Spinal cord (tissue), 10 donors: ENCODE data around the gene MAP1B. TPM values are rescaled to one million over a fixed set of nuclear protein-coding genes. Genes with fewer than 3 reads are reported as not detected.
A peak's percentile ranks its signal among the peaks of the same experiment; 100 is the strongest.

Experiments
- DNase-seq, 6 donors: peaks; one replicate each; pipeline versions ENCODE4 v3.0.0 to v3.0.0-alpha.2; 2013 to 2015; ENCODE audit warnings: low spot score in 6 of 6, low read depth in 4 of 6
- H3K27ac ChIP-seq: one replicate; pipeline ENCODE4 v1.5.1; 2013; ENCODE audit warnings: low read depth, low read length, control low read depth
- H3K27me3 ChIP-seq: one replicate; pipeline ENCODE4 v1.6.1; 2013; ENCODE audit warnings: low read length; ENCODE audit not compliant: control insufficient read depth, insufficient read depth
- H3K36me3 ChIP-seq: one replicate; pipeline ENCODE4 v1.6.1; 2013; ENCODE audit warnings: low read length; ENCODE audit not compliant: control insufficient read depth, insufficient read depth
- H3K4me1 ChIP-seq: one replicate; pipeline ENCODE4 v1.6.1; 2013; ENCODE audit warnings: low read length; ENCODE audit not compliant: control insufficient read depth, insufficient read depth
- H3K4me3 ChIP-seq: one replicate; pipeline ENCODE4 v1.5.1; 2013; ENCODE audit warnings: low read depth, low read length, control low read depth
- H3K9me3 ChIP-seq: one replicate; pipeline ENCODE4 v1.6.1; 2013; ENCODE audit warnings: low read length; ENCODE audit not compliant: control insufficient read depth, insufficient read depth
- WGBS: methylation state at CpG from one replicate; pipeline ENCODE4 v1.1.5; 2013; ENCODE audit warnings: missing lambda C conversion rate; ENCODE audit not compliant: insufficient coverage; 5-methylcytosine and 5-hydroxymethylcytosine counted together
- polyA plus RNA-seq, 2 donors: library from polyadenylated mRNA; unstranded; fragments of 120-200 nt; gene quantifications; one replicate each; pipeline ENCODE4 v1.2.1, GENCODE V29; 2013; ENCODE audit not compliant: insufficient read length in 2 of 2
- total RNA-seq, 2 donors: library from RNA; depleted of rRNA in 1 of 2; stranded (reverse); fragments of 120-200 nt in 1 of 2; fragments of >200 nt in 1 of 2; gene quantifications; one replicate each; pipeline versions ENCODE4 v1.2.3 to v1.2.4, GENCODE V29; 2013 to 2014
- donor health status: healthy.

Gene MAP1B
- total and polyA plus RNA-seq, 4 donors: 200 to 506 (median 407) TPM

GRCh38 chr5:72153551-72153950 lies 46.3 kb downstream of the MAP1B start:
- Histone ChIP-seq H3K27me3 (no peaks in the 10 kb centered on the region), H3K4me1 (peaks cover 38% of the 10 kb centered on the region), H3K9me3 (no peaks in the 10 kb centered on the region), H3K36me3 (peaks cover 9% of the 10 kb centered on the region), H3K27ac (no peak overlapping the region), H3K4me3 (no peak overlapping the region)
- WGBS: no CpG with 5 or more reads among the region's 4 CpGs
- DNase-seq: no peak

- H3K9me3 ChIP-seq: no peaks in the 10 kb centered on the region
- WGBS: 19% methylated on average over 3 of the region's 5 CpGs
- H3K27ac ChIP-seq: no peak overlapping the region
- H3K4me1 ChIP-seq: peaks cover 38% of the 10 kb centered on the region
- H3K27me3 ChIP-seq: no peaks in the 10 kb centered on the region
- DNase-seq: no peak
- no peak overlapping the region for H3K4me3 ChIP-seq
- peaks cover 9% of the 10 kb centered on the region for H3K36me3 ChIP-seq
Measured at GRCh38 chr5:72154076-72154756, 46.9 kb downstream of the MAP1B start.

GRCh38 chr5:72156946-72157624 lies 49.8 kb downstream of the MAP1B start:
- Histone ChIP-seq H3K9me3 (no peaks in the 10 kb centered on the region), H3K27ac (peak overlapping the region; percentile 36), H3K4me1 (peaks cover 26% of the 10 kb centered on the region), H3K4me3 (no peak overlapping the region), H3K36me3 (peaks cover 7% of the 10 kb centered on the region), H3K27me3 (no peaks in the 10 kb centered on the region)
- peak in 2 of 6 donors; percentile 70 to 73 for DNase-seq
- WGBS: 18% methylated on average over 2 of the region's 5 CpGs

GRCh38 chr5:72157625-72157962 lies 50.3 kb downstream of the MAP1B start:
- H3K36me3 ChIP-seq: peaks cover 6% of the 10 kb centered on the region
- no peaks in the 10 kb centered on the region for H3K27me3 ChIP-seq
- peaks cover 22% of the 10 kb centered on the region for H3K4me1 ChIP-seq
- no peaks in the 10 kb centered on the region for H3K9me3 ChIP-seq
- H3K4me3 ChIP-seq: no peak overlapping the region
- no peak for DNase-seq
- H3K27ac ChIP-seq: peak overlapping the region; percentile 36
- WGBS: 71% methylated on average over 1 of the region's 3 CpGs

DNA sequence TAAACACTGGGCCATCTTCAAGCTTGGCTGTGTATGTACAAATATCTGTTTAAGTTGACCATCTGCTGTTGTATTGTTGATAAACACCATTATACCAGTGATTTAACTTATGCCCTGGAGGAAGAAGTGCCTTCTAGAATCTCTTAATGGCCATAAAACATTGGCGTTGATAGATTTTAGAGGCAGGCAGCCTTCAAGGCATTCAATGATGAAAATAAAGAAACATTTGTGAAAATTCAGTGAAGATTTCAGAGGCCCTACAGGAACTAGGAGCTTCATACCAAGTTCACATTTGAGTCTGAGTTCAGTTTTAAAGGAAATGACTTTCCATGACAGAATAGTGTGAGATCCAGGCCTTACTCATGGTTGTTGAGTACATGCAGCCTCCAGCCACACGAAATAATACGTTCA lies 52.2 kb downstream of the MAP1B start:
- Histone ChIP-seq H3K4me3 (no peak overlapping the region), H3K4me1 (peaks cover 16% of the 10 kb centered on the region), H3K9me3 (no peaks in the 10 kb centered on the region), H3K27me3 (no peaks in the 10 kb centered on the region), H3K36me3 (peaks cover 6% of the 10 kb centered on the region), H3K27ac (no peak overlapping the region)
- peak in 1 of 6 donors; percentile 46 for DNase-seq
- WGBS: 30% methylated on average over 1 of the region's 3 CpGs

DNA sequence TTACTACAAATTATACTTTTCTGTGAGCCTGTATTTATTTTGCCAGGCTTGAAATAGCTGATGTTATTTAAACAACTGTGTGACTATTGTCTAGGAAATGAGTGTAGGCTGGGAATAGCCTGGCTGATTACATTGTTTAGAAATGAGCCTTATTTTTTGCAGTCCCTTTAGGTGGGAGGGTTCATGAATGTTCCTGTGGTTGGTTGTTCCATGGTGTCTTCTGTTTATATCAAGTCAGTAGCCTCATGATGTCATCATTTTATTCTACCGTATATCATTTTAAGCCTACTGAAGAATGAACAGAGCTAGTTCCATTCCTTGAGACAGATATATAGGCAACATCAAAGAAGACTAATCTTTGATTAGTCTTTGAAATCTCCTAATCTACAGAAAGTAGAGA lies 53.1 kb downstream of the MAP1B start:
- no peaks in the 10 kb centered on the region for H3K27me3 ChIP-seq
- peaks cover 16% of the 10 kb centered on the region for H3K4me1 ChIP-seq
- WGBS: no CpG with 5 or more reads among the region's 1 CpG
- H3K9me3 ChIP-seq: no peaks in the 10 kb centered on the region
- H3K27ac ChIP-seq: no peak overlapping the region
- H3K36me3 ChIP-seq: peaks cover 6% of the 10 kb centered on the region
- no peak overlapping the region for H3K4me3 ChIP-seq
- DNase-seq: no peak

- Histone ChIP-seq H3K9me3 (no peaks in the 10 kb centered on the region), H3K36me3 (peaks cover 6% of the 10 kb centered on the region), H3K27me3 (no peaks in the 10 kb centered on the region), H3K4me3 (no peak overlapping the region), H3K4me1 (peaks cover 18% of the 10 kb centered on the region), H3K27ac (no peak overlapping the region)
- DNase-seq: no peak
Measured at GRCh38 chr5:72160959-72161358, 53.7 kb downstream of the MAP1B start.

DNA sequence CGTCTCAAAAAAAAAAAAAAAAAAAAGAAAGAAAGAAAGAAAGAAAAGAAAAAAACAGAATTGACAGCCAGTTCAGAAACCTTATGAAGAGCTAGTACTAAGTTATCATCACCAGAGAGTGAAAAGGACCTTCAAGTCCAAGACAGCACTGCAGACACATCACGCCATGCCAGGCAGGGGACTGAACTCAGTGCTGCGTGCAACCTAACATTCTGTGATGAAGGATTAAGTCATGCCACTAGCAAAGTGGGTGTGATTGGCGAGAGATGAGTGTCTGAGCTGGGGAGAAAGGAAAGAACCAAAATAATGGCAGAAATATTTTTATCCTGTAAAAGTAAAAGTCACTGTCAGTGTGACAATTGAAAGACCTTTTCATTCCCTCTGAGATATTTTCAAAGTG lies 54.7 kb downstream of the MAP1B start:
- Histone ChIP-seq H3K27ac (no peak overlapping the region), H3K4me1 (peaks cover 25% of the 10 kb centered on the region), H3K9me3 (no peaks in the 10 kb centered on the region), H3K36me3 (peaks cover 6% of the 10 kb centered on the region), H3K4me3 (no peak overlapping the region), H3K27me3 (no peaks in the 10 kb centered on the region)
- DNase-seq: no peak
- WGBS: 82% methylated on average over 2 of the region's 4 CpGs

- no peak for DNase-seq
- WGBS: 89% methylated on average over 1 of the region's 2 CpGs
- H3K36me3 ChIP-seq: peaks cover 6% of the 10 kb centered on the region
- no peaks in the 10 kb centered on the region for H3K9me3 ChIP-seq
- peaks cover 19% of the 10 kb centered on the region for H3K4me1 ChIP-seq
- no peaks in the 10 kb centered on the region for H3K27me3 ChIP-seq
- no peak overlapping the region for H3K27ac ChIP-seq
- no peak overlapping the region for H3K4me3 ChIP-seq
Measured at GRCh38 chr5:72163349-72163983, 56.2 kb downstream of the MAP1B start.
